Neural crest cell (in vitro differentiated cells): Measurements from ENCODE around the gene IMPG2. TPM values are rescaled to one million over a fixed set of nuclear protein-coding genes. Genes with fewer than 3 reads are reported as not detected.

Experiments used
- DNase-seq: peaks from one replicate; pipeline ENCODE4 v3.0.0; 2021; ENCODE audit warnings: low read depth, mixed read lengths, low spot score
- H3K27ac Mint-ChIP-seq: one replicate; pipeline ENCODE4 v1.8.0; 2021; ENCODE audit warnings: mild to moderate bottlenecking, mixed read lengths; ENCODE audit not compliant: unreplicated experiment
- H3K27me3 Mint-ChIP-seq: 2 replicates; pipeline ENCODE4 v1.8.0; 2021; ENCODE audit warnings: low read depth, mild to moderate bottlenecking, mixed read lengths
- H3K36me3 Mint-ChIP-seq: 2 replicates; pipeline ENCODE4 v1.8.0; 2021; ENCODE audit warnings: low read depth, mild to moderate bottlenecking, mixed read lengths
- H3K4me1 Mint-ChIP-seq: 2 replicates; pipeline ENCODE4 v1.8.0; 2021; ENCODE audit warnings: mixed read lengths
- H3K4me3 Mint-ChIP-seq: one replicate; pipeline ENCODE4 v1.8.0; 2021; ENCODE audit warnings: mild to moderate bottlenecking, mixed read lengths
- H3K9me3 Mint-ChIP-seq: 2 replicates; pipeline ENCODE4 v1.8.0; 2021; ENCODE audit warnings: mixed read lengths
- total RNA-seq: library from RNA; stranded (reverse); gene quantifications from 2 replicates; pipeline ENCODE4 v1.2.1, GENCODE V29; 2021
- TF ChIP-seq, protein P1 (sequence below): fragments of 200-600 bp; sonication (generic); conservative IDR thresholded peaks from 2 replicates; pipeline ENCODE4 v1.5.0; 2021; ENCODE audit warnings: antibody characterized with exemption, mild to moderate bottlenecking

Gene IMPG2
- total RNA-seq, 1 donor from 2014 or later, result 0.40 TPM

GRCh38 chr3:101200461-101200860 lies 119.9 kb downstream of the IMPG2 start:
- Mint-ChIP-seq H3K4me3 (no peak overlapping the region), H3K27me3 (no peaks in the 10 kb centered on the region), H3K4me1 (peaks cover 6% of the 10 kb centered on the region), H3K27ac (no peak overlapping the region), H3K36me3 (no peaks in the 10 kb centered on the region), H3K9me3 (no peaks in the 10 kb centered on the region)
- TF ChIP-seq, protein P1, sequence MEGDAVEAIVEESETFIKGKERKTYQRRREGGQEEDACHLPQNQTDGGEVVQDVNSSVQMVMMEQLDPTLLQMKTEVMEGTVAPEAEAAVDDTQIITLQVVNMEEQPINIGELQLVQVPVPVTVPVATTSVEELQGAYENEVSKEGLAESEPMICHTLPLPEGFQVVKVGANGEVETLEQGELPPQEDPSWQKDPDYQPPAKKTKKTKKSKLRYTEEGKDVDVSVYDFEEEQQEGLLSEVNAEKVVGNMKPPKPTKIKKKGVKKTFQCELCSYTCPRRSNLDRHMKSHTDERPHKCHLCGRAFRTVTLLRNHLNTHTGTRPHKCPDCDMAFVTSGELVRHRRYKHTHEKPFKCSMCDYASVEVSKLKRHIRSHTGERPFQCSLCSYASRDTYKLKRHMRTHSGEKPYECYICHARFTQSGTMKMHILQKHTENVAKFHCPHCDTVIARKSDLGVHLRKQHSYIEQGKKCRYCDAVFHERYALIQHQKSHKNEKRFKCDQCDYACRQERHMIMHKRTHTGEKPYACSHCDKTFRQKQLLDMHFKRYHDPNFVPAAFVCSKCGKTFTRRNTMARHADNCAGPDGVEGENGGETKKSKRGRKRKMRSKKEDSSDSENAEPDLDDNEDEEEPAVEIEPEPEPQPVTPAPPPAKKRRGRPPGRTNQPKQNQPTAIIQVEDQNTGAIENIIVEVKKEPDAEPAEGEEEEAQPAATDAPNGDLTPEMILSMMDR, result no peak
- no peak for DNase-seq

- no peak overlapping the region for H3K27ac Mint-ChIP-seq
- TF ChIP-seq, protein P1, result peak; percentile 68
- H3K36me3 Mint-ChIP-seq, result no peaks in the 10 kb centered on the region
- DNase-seq, result no peak
- no peak overlapping the region for H3K4me3 Mint-ChIP-seq
- no peaks in the 10 kb centered on the region for H3K9me3 Mint-ChIP-seq
- H3K4me1 Mint-ChIP-seq, result no peaks in the 10 kb centered on the region
- no peaks in the 10 kb centered on the region for H3K27me3 Mint-ChIP-seq
Measured at GRCh38 chr3:101195951-101196713, 124.2 kb downstream of the IMPG2 start.

DNA sequence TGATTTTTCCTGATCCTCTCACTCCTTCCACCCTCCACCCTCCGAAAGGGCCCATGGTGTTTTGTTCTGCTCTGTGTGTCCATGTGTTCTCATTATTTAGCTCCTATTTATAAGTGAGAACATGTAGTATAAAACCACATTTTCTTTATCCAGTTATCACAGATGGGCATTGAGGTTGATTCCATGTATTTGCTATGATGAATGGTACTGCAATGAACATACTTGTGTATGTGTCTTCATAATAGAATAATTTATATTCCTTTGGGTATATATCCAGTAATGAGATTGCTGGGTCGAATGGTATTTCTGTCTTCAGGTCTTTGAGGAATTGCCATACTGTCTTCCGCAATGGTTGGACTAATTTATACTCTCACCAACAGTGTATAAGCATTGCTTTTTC lies 126.0 kb downstream of the IMPG2 start:
- H3K9me3 Mint-ChIP-seq, result no peaks in the 10 kb centered on the region
- no peaks in the 10 kb centered on the region for H3K36me3 Mint-ChIP-seq
- H3K27me3 Mint-ChIP-seq, result no peaks in the 10 kb centered on the region
- DNase-seq, result no peak
- no peak overlapping the region for H3K4me3 Mint-ChIP-seq
- H3K27ac Mint-ChIP-seq, result no peak overlapping the region
- TF ChIP-seq, protein P1, result no peak
- no peaks in the 10 kb centered on the region for H3K4me1 Mint-ChIP-seq

DNA sequence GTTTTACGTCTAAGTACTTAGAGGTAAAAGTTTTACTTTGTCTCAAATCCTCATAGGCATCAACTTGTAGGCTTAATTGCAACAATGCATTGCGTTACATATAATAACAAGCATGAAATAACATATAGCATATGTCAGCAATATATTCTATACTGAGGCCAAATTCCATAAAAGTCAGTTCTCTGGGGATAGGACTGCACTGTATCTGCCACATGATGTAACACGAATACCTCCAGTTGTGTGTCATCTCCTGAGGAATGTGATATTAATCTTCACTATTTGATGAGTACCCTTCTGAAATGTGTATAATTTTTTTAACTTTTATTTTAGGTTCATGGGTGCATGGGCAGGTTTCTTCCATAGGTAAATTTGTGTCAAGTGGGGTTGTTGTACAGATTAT lies 126.4 kb downstream of the IMPG2 start:
- Mint-ChIP-seq H3K4me1 (no peaks in the 10 kb centered on the region), H3K27ac (no peak overlapping the region), H3K9me3 (peaks cover under 1% of the 10 kb centered on the region), H3K36me3 (no peaks in the 10 kb centered on the region), H3K27me3 (no peaks in the 10 kb centered on the region), H3K4me3 (no peak overlapping the region)
- TF ChIP-seq, protein P1, result no peak
- no peak for DNase-seq

GRCh38 chr3:101189796-101190195 lies 130.6 kb downstream of the IMPG2 start:
- Mint-ChIP-seq H3K4me1 (no peaks in the 10 kb centered on the region), H3K27me3 (no peaks in the 10 kb centered on the region), H3K36me3 (no peaks in the 10 kb centered on the region), H3K4me3 (no peak overlapping the region), H3K9me3 (peaks cover 3% of the 10 kb centered on the region), H3K27ac (no peak overlapping the region)
- TF ChIP-seq, protein P1, result no peak
- DNase-seq, result no peak
